GM21367 (cell line): ENCODE data around the gene TCF7L1.

Experiments
- ATAC-seq: cut with Tn5 transposase; IDR thresholded peaks from one replicate; pipeline ENCODE4 v1.9.1; 2021; ENCODE audit not compliant: unreplicated experiment

Gene TCF7L1

GRCh38 chr2:85162746-85163301, 29.6 kb downstream of the TCF7L1 start:
- ATAC-seq = no peak

GRCh38 chr2:85163675-85164074, 30.5 kb downstream of the TCF7L1 start:
- ATAC-seq = no peak

- ATAC-seq = no peak
Observed at GRCh38 chr2:85164145-85164569, 31.0 kb downstream of the TCF7L1 start.

GRCh38 chr2:85165088-85165690, 32.0 kb downstream of the TCF7L1 start:
- no peak for ATAC-seq

- ATAC-seq = no peak
Observed at GRCh38 chr2:85166021-85166420, 32.8 kb downstream of the TCF7L1 start.

- no peak for ATAC-seq
Observed at GRCh38 chr2:85167479-85167878, 34.3 kb downstream of the TCF7L1 start.

- ATAC-seq = no peak
Observed at GRCh38 chr2:85168942-85169341, 35.8 kb downstream of the TCF7L1 start.

GRCh38 chr2:85169581-85169980, 36.4 kb downstream of the TCF7L1 start:
- no peak for ATAC-seq

- ATAC-seq = no peak
Observed at GRCh38 chr2:85170938-85171475, 37.8 kb downstream of the TCF7L1 start.

- no peak for ATAC-seq
Observed at GRCh38 chr2:85171916-85172315, 38.7 kb downstream of the TCF7L1 start.

GRCh38 chr2:85173909-85174308, 40.7 kb downstream of the TCF7L1 start:
- ATAC-seq = no peak

- ATAC-seq = no peak
Observed at GRCh38 chr2:85174943-85175342, 41.8 kb downstream of the TCF7L1 start.

GRCh38 chr2:85175369-85176299, 42.4 kb downstream of the TCF7L1 start:
- no peak for ATAC-seq

GRCh38 chr2:85177031-85177824, 44.0 kb downstream of the TCF7L1 start:
- ATAC-seq = no peak

- ATAC-seq = no peak
Observed at GRCh38 chr2:85178154-85178553, 45.0 kb downstream of the TCF7L1 start.

- ATAC-seq = no peak
Observed at GRCh38 chr2:85178980-85179411, 45.8 kb downstream of the TCF7L1 start.

GRCh38 chr2:85179541-85179940, 46.3 kb downstream of the TCF7L1 start:
- no peak for ATAC-seq

GRCh38 chr2:85180322-85181133, 47.3 kb downstream of the TCF7L1 start:
- ATAC-seq = no peak

GRCh38 chr2:85181134-85181631, 48.0 kb downstream of the TCF7L1 start:
- ATAC-seq = no peak
